K562 treated with DMSO at 1 percent for 4 hours (cell line): ENCODE results near the gene DENND6A. TPM values are rescaled to one million over a fixed set of nuclear protein-coding genes. Genes with fewer than 3 reads are reported as not detected.

Experiments
- total RNA-seq: library from RNA; unstranded; fragments of 300-600 nt; gene quantifications from 2 replicates; pipeline ENCODE4 v1.2.3, GENCODE V29; 2022; ENCODE audit not compliant: insufficient read depth

Gene DENND6A
- total RNA-seq, result 4.7 and 5.7 TPM in 2 replicates

GRCh38 chr3:57692396-57693147 lies at the start of gene DENND6A:
TSS of gene DENND6A (minus strand) at chr3:57693077. CDS start at chr3:57693018, 59 bp downstream.

DNA sequence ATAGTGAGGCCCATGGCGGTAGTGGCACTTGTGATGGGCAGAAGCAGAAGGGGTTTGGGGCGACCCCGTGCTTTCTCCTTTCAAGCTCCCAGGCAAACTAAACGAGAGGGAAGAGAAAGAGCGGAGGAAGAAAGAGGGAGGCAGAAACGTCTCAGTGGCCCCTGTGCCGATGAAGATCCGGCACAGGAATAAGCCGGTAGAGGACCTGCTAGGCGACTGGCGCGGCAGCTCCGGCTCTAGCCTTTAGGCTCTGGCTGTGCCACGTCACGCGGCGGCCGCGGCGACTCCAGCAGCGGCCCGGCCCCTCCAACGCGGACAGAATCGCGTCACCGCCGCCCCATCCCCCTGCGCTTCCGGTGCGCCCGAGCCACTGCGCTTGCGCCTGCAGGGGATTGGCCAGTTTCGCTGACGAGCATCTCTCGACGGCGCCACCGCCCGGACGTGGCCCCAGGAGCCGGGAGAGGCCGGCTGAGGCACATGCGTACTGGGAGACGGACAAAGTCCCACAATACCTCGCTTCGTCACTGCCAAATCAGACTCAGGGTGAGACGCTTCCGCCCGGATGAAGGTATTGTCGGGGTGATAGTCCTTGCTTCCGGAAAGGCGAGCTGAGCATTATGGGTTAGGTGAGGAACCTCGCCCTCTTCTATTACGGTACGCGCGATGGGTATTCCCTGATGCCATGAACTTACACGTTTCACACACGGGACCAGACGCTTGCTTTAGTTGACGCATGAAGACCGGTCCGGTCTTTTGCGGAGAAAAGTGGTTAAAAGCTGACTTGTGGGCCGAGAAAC lies 95.6 kb downstream of the DENND6A start, which contains the start of gene ARF4:
TSS of gene ARF4 (minus strand) at position 218 of the 797 bp plus-strand sequence. CDS start at position 14, 204 bp downstream.

Other genes with a start within 250 kb of the DENND6A start
- gene DNAH12, start 148.7 kb downstream of the DENND6A start, total RNA-seq, result not detected in 2 replicates
- gene PDE12, start 136.8 kb downstream of the DENND6A start, total RNA-seq, result 8.2 and 9.4 TPM in 2 replicates
- gene ARF4, start 95.7 kb downstream of the DENND6A start, total RNA-seq, result 54.9 and 78.3 TPM in 2 replicates
- 15.5 and 17.5 TPM in 2 replicates for gene SLMAP, start 63.2 kb upstream of the DENND6A start, total RNA-seq